HepG2 (cell line): Measurements from ENCODE around the gene BBC3. TPM values are rescaled to one million over a fixed set of nuclear protein-coding genes. Genes with fewer than 3 reads are reported as not detected.
A peak's percentile ranks its signal among the peaks of the same experiment; 100 is the strongest.

ENCODE experiments used
- AHR ChIP-seq: IDR thresholded peaks from 2 replicates; pipeline ENCODE4 v1.6.1; 2018; ENCODE audit warnings: missing genetic modification reagents, missing compliant biosample characterization
- CBFB ChIP-seq: sonication (generic); formaldehyde crosslinking; IDR thresholded peaks from 2 replicates; pipeline ENCODE4 v1.4.0; 2020; ENCODE audit warnings: missing genetic modification reagents
- ELF1 ChIP-seq: sonication (generic); formaldehyde crosslinking; IDR thresholded peaks from 2 replicates; pipeline ENCODE4 v1.4.0; 2020; ENCODE audit warnings: missing genetic modification reagents
- EP300 ChIP-seq, 3 experiments: sonication (generic) in 1 of 3; formaldehyde crosslinking in 1 of 3; IDR thresholded peaks; 2 replicates each; pipeline versions ENCODE4 v1.5.1 to v1.6.1; 2011 to 2020; ENCODE audit warnings: low read depth in 2 of 3, low read length in 2 of 3, borderline replicate concordance in 1 of 3, improper control_type of control experiment in 1 of 3, mild to moderate bottlenecking in 1 of 3, missing genetic modification reagents in 1 of 3, moderate library complexity in 1 of 3
- FOSL1 ChIP-seq: sonication (generic); formaldehyde crosslinking; IDR thresholded peaks from 2 replicates; pipeline ENCODE4 v1.9.0; 2021; ENCODE audit warnings: missing genetic modification reagents, borderline replicate concordance
- HINFP ChIP-seq: sonication (generic); formaldehyde crosslinking; IDR thresholded peaks from 2 replicates; pipeline ENCODE4 v1.4.0; 2020; ENCODE audit warnings: low read depth, mild to moderate bottlenecking, missing genetic modification reagents
- KLF16 ChIP-seq, 2 experiments: sonication (generic) in 1 of 2; formaldehyde crosslinking in 1 of 2; IDR thresholded peaks; 2 replicates each; pipeline versions ENCODE4 v1.6.1 to v1.8.0; 2016 to 2023; ENCODE audit warnings: missing genetic modification reagents in 2 of 2, missing compliant biosample characterization in 1 of 2
- LBX2 ChIP-seq: sonication (generic); formaldehyde crosslinking; IDR thresholded peaks from 2 replicates; pipeline ENCODE4 v1.5.0; 2020; ENCODE audit warnings: missing genetic modification reagents, mild to moderate bottlenecking, borderline replicate concordance
- MED1 ChIP-seq: sonication (generic); formaldehyde crosslinking; IDR thresholded peaks from 2 replicates; pipeline ENCODE4 v1.4.0; 2020; ENCODE audit warnings: missing genetic modification reagents
- SKIL ChIP-seq: sonication (generic); formaldehyde crosslinking; IDR thresholded peaks from 2 replicates; pipeline ENCODE4 v1.8.0; 2022; ENCODE audit warnings: missing genetic modification reagents, mild to moderate bottlenecking, moderate library complexity, borderline replicate concordance
- SP5 ChIP-seq: IDR thresholded peaks from 2 replicates; pipeline ENCODE4 v1.6.1; 2016; ENCODE audit warnings: low read depth, borderline replicate concordance
- TEAD3 ChIP-seq: optimal IDR thresholded peaks from 2 replicates; pipeline ENCODE3; 2016; ENCODE audit warnings: borderline replicate concordance
- TFAP4 ChIP-seq: sonication (generic); IDR thresholded peaks from 2 replicates; pipeline ENCODE4 v1.6.1; 2016; ENCODE audit warnings: low read depth, borderline replicate concordance
- ZFP91 ChIP-seq: sonication (generic); formaldehyde crosslinking; IDR thresholded peaks from 2 replicates; pipeline ENCODE4 v1.9.0; 2022; ENCODE audit warnings: missing genetic modification reagents, mild to moderate bottlenecking, borderline replicate concordance
- ZNF235 ChIP-seq: sonication (generic); formaldehyde crosslinking; IDR thresholded peaks from 2 replicates; pipeline ENCODE4 v1.8.1; 2023; ENCODE audit warnings: mild to moderate bottlenecking, missing genetic modification reagents, borderline replicate concordance
- ZNF362 ChIP-seq: sonication (generic); formaldehyde crosslinking; IDR thresholded peaks from 2 replicates; pipeline ENCODE4 v1.4.0; 2020; ENCODE audit warnings: missing genetic modification reagents, mild to moderate bottlenecking, borderline replicate concordance
- ZNF574 ChIP-seq: sonication (generic); formaldehyde crosslinking; IDR thresholded peaks from 2 replicates; pipeline ENCODE4 v1.4.0; 2020; ENCODE audit warnings: missing genetic modification reagents
- polyA plus RNA-seq, 8 experiments: library from polyadenylated mRNA; depleted of rRNA in 3 of 8; stranded (reverse) in 7 of 8; unstranded in 1 of 8; fragments of >200 nt; fragmentation: Illumina TruSeq in 4 of 8; extraction: Trizol in 4 of 8; gene quantifications; 2 replicates each; pipeline versions ENCODE4 v1.2.1 to v1.2.3, GENCODE V29; 2011 to 2016; ENCODE audit warnings: low read depth in 4 of 8, missing spikeins in 1 of 8, mixed read lengths in 1 of 8; ENCODE audit not compliant: insufficient read depth in 1 of 8
- total RNA-seq, 5 experiments: library from RNA; depleted of rRNA; stranded (reverse); fragments of >200 nt; fragmentation: Illumina TruSeq; extraction: Trizol; gene quantifications; 2 replicates each; pipeline ENCODE4 v1.2.3, GENCODE V29; 2016; ENCODE audit warnings: low read depth in 1 of 5

The BBC3 gene
- total and polyA plus RNA-seq, 2 of the 13 experiments (the other 11 are each of a cell fraction or from before 2014, with no cell fraction given), result 6.1 to 8.8 TPM

GRCh38 chr19:47190167-47190727 lies 40.8 kb downstream of the BBC3 start (continued):
- TF ChIP-seq ZFP91, result peak; percentile 31; the same call in 1 of the 2 replicates
- TF ChIP-seq EP300 (IDR thresholded peaks at IDR 0.05; ENCODE audit: low read depth in 2 of 2, low read length in 2 of 2), result peak; percentile 92 to 97; a peak in 3 of 4 replicates
- peak; percentile 97 for TF ChIP-seq EP300 (CRISPR knock-in tag; IDR thresholded peaks at IDR 0.05; ENCODE audit: borderline replicate concordance)
- no peak for TF ChIP-seq HINFP
- TF ChIP-seq TEAD3, result peak; percentile 95
- TF ChIP-seq TFAP4, result no peak; the same call in 1 of the 2 replicates
- no peak for TF ChIP-seq ELF1 (CRISPR knock-in tag)
- TF ChIP-seq MED1 (CRISPR knock-in tag), result peak; percentile 17; the same call in 1 of the 2 replicates
- TF ChIP-seq KLF16 (CRISPR knock-in tag; IDR thresholded peaks at IDR 0.05), result peak in 1 of 2 experiments; percentile 57; a peak in 1 of 4 replicates
- peak; percentile 82 for TF ChIP-seq ZNF362
- peak; percentile 54; the same call in 1 of the 2 replicates for TF ChIP-seq FOSL1 (CRISPR knock-in tag)
- TF ChIP-seq ZNF235 (CRISPR knock-in tag), result no peak
- TF ChIP-seq ZNF574 (CRISPR knock-in tag), result peak; percentile 44
- no peak for TF ChIP-seq SKIL
- TF ChIP-seq SP5 (CRISPR knock-in tag), result peak; percentile 98
- TF ChIP-seq CBFB, result peak; percentile 100
- TF ChIP-seq LBX2 (CRISPR knock-in tag), result no peak
- 0 out of 2 replicates have a peak, but pooled peaks have one; percentile 37 for TF ChIP-seq AHR
